GM06990 (cell line): ENCODE data around the gene KCNE4.

Experiments
- DNase-seq: peaks from one replicate; pipeline ENCODE4 v3.0.0-alpha.2; 2011; ENCODE audit not compliant: insufficient read length; ENCODE audit errors: extremely low read depth
- H3K27me3 ChIP-seq: replicated peaks from 2 replicates; pipeline ENCODE4 v1.6.0; 2011; ENCODE audit warnings: low read length; ENCODE audit not compliant: control insufficient read depth, insufficient read depth
- H3K36me3 ChIP-seq: 2 replicates; pipeline ENCODE4 v1.5.1; 2011; ENCODE audit warnings: low read length; ENCODE audit not compliant: control insufficient read depth, insufficient read depth
- H3K4me3 ChIP-seq: replicated peaks from 2 replicates; pipeline ENCODE4 v1.5.1; 2011; ENCODE audit warnings: low read depth, mild to moderate bottlenecking, control low read depth, low read length
- TF ChIP-seq, protein P1 (sequence below): IDR thresholded peaks from 2 replicates; pipeline ENCODE4 v1.5.1; 2011; ENCODE audit warnings: low read length, control low read depth, mild to moderate bottlenecking, inconsistent platforms; ENCODE audit not compliant: insufficient read depth, poor library complexity, severe bottlenecking

The KCNE4 gene

DNA sequence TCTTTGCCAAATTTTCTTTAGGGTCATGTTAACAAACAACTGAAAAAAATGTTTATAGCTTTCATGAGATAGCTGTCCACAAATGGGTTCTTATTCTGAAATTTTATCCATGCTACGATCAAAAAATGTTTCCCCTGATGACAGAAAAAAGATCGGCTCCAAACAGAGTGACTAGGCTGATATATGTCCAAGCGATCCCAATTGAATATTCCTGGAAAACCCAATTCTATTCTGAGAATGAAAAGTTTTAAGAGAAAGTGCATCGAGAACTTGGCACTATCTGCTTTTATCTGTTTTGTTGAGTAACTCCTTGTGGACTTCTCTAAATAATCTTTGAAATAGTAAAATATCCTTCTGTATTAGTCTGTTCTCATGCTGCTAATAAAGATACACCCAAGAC is 19.1 kb downstream of the KCNE4 start:
- TF ChIP-seq, protein P1, sequence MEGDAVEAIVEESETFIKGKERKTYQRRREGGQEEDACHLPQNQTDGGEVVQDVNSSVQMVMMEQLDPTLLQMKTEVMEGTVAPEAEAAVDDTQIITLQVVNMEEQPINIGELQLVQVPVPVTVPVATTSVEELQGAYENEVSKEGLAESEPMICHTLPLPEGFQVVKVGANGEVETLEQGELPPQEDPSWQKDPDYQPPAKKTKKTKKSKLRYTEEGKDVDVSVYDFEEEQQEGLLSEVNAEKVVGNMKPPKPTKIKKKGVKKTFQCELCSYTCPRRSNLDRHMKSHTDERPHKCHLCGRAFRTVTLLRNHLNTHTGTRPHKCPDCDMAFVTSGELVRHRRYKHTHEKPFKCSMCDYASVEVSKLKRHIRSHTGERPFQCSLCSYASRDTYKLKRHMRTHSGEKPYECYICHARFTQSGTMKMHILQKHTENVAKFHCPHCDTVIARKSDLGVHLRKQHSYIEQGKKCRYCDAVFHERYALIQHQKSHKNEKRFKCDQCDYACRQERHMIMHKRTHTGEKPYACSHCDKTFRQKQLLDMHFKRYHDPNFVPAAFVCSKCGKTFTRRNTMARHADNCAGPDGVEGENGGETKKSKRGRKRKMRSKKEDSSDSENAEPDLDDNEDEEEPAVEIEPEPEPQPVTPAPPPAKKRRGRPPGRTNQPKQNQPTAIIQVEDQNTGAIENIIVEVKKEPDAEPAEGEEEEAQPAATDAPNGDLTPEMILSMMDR: no peak
- DNase-seq: no peak
- no peaks in the 10 kb centered on the region for H3K36me3 ChIP-seq

DNA sequence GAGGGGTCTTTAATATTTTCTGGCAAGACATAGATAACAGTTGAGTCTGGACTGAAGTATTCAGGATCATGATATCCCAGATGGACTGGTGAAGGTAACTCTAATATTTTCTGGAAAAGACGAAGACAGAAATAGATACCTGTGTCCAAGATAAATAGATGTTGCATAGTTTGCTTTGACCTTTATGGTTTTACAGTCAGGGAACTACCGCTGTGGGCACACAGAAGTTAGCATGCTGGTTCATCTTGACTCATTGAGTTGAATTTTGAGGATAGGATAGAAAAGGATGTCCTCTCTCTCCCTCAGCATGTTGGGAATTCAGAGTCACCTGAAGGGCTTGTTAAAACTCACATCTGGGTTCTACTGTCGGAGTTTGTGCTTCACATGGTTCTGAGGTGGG is 20.8 kb downstream of the KCNE4 start:
- TF ChIP-seq, protein P1: no peak

More for the DNA sequence above, 19.1 kb downstream of the KCNE4 start:
- no peaks in the 10 kb centered on the region; the same call in 1 of the 2 replicates for H3K27me3 ChIP-seq
- no peak overlapping the region for H3K4me3 ChIP-seq

DNA sequence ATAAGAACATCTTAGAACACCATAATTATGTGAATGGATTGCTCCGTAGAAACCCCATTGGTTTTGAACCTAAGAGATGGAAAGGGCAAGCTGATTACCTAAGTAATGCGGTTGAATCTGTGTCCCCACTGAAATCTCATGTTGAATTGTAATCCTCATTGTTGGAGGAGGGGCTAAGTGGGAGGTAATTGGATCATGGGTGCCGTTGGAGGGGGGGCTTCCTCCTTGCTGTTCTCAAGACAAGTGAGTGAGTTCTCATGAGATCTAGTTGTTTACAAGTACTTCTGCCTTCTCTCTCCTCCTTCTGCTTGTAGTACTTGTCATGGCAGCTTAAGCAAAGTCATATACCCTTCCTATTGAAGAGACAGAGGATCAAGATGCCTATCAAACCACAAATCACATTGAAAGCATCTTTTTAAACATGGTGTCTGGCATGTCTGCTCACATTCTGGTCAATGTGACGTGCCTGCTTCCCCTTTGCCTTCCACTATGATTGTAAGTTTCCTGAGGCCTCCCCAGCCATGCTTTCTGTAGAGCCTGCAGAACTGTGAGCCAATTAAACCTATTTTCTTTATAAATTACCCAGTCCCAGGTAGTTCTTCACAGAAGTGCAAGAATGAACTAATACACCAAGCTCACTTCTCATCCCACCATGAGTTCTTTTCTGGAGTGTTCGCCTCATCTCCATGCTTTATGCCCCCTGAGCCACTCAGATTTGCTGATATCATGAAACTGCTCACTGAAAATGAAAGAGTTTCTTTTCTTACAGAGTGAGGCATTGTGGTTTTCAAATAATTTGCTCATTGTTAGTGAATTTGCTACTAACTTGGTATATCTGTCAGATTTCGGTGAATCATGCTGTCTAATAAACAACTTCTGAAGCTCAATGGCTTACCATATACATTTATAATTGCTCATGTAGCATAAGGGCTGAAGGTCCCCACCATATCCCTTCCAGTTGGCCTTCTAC is 23.6 kb downstream of the KCNE4 start:
- DNase-seq: no peak
- TF ChIP-seq, protein P1: no peak

More for the DNA sequence above, 20.8 kb downstream of the KCNE4 start:
- no peak for DNase-seq
- Histone ChIP-seq H3K36me3 (no peaks in the 10 kb centered on the region), H3K4me3 (no peak overlapping the region), H3K27me3 (no peaks in the 10 kb centered on the region)

DNA sequence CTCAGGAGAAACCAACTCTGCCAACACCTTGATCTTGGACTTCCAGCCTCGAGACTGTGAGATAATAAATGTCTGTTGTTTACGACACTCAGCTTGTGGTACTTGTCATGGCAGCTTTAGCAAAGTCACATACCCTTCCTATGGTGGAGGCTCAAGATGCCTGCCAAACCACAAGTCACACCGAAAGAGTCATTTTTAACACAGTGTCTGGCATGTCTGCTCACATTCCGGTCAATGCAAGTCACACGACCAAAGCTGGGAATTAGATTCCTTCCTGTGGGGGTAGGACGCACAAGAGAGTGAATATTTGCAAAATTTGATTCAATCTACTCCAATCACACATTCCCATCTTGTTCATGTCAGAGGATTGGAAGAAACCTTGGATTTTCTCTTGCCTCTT is 24.6 kb downstream of the KCNE4 start:
- TF ChIP-seq, protein P1: no peak
- Histone ChIP-seq H3K27me3 (no peaks in the 10 kb centered on the region), H3K36me3 (no peaks in the 10 kb centered on the region), H3K4me3 (no peak overlapping the region)
- no peak for DNase-seq

More for the DNA sequence above, 23.6 kb downstream of the KCNE4 start:
- H3K27me3 ChIP-seq: no peaks in the 10 kb centered on the region
- H3K4me3 ChIP-seq: no peak overlapping the region
- H3K36me3 ChIP-seq: no peaks in the 10 kb centered on the region

DNA sequence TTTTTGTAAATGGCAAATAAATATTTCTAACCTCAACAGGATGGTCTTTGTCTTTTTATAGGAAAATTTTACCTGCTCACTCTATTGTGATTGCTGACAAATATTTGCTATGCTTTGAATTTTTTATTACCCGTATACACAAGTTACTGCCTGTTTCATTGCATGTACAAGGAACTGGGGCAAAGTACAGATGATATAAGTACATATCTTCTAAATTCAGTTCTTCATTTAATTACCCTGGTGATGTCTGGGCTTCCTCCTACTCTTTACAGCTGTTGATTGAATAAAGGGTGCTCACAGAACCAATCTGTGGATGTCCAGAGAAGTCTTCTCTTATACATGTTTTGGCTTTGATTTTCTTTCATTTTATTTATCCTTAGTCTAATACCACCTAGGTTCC is 26.5 kb downstream of the KCNE4 start:
- TF ChIP-seq, protein P1: no peak
- Histone ChIP-seq H3K36me3 (no peaks in the 10 kb centered on the region), H3K4me3 (no peak overlapping the region), H3K27me3 (no peaks in the 10 kb centered on the region)
- DNase-seq: no peak
